ENCODE measurements around the gene CFAP20DC.
"Not testable (repeated sequence)": the region's sequence is repeated elsewhere in the genome, so short reads cannot be mapped to it uniquely, and the experiment has no call there.

CFAP20DC gene

DNA sequence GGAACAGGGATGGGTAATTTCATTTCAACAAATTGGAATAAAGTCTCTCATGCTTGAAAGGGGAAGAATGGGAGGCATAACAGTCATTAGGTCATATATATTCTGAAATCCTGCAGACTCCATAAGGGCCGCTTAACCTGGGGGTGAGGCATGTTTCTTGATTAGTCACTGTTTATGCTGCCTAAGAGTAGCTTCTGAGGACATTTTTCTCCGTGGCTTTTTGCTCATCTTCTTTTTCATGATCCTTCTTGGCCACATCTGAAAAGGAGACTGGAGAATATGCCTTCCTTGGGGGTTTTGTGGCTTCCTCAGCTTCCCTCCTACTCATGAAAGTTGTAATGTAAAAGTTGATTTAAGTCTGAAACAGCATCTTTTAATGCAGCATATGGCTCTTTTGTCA is 20.0 kb upstream of the CFAP20DC start:
- no peak overlapping the region for H3K4me3 ChIP-seq (ENCODE audit: low read length)
- no peaks in the 10 kb centered on the region for H3K27me3 ChIP-seq (ENCODE audit: insufficient read depth, low read length)
- no peaks in the 10 kb centered on the region for H3K4me1 ChIP-seq (ENCODE audit: insufficient read depth, low read length)
- H3K36me3 ChIP-seq (ENCODE audit: insufficient read depth, low read depth, low read length), result no peaks in the 10 kb centered on the region
- no peaks in the 10 kb centered on the region for H3K9me3 ChIP-seq (ENCODE audit: insufficient read depth, low read depth, low read length)
- no peak overlapping the region for H3K27ac ChIP-seq (ENCODE audit: low read length)
- H3K9ac ChIP-seq (ENCODE audit: low read depth, low read length), result no peak overlapping the region

DNA sequence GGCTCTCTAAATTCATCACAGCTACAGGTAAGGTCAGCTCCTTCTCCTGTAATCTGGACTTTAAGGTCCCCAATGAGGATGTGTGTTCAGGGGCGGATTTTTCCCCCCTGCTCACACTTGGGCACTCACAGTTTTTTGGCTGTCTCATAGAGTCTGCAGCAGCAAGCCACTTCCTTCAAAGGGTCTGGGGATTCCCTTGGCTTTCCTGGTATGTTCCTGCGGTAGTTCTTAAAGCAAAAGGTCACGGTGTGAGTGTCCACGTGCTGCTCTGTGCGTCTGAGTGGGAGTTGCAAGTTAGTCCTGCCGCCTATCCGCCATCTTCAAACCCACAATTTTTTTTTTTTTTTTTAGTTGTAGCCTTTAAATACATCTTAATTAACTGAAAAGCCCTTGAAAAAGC is 15.4 kb upstream of the CFAP20DC start:
- Histone ChIP-seq H3K36me3 (ENCODE audit: insufficient read depth, low read depth, low read length) (no peaks in the 10 kb centered on the region), H3K27ac (ENCODE audit: low read length) (no peak overlapping the region), H3K9me3 (ENCODE audit: insufficient read depth, low read depth, low read length) (no peaks in the 10 kb centered on the region), H3K9ac (ENCODE audit: low read depth, low read length) (no peak overlapping the region), H3K4me1 (ENCODE audit: insufficient read depth, low read length) (peaks cover 9% of the 10 kb centered on the region; the same call in 1 of the 2 replicates), H3K27me3 (ENCODE audit: insufficient read depth, low read length) (no peaks in the 10 kb centered on the region), H3K4me3 (ENCODE audit: low read length) (no peak overlapping the region)

DNA sequence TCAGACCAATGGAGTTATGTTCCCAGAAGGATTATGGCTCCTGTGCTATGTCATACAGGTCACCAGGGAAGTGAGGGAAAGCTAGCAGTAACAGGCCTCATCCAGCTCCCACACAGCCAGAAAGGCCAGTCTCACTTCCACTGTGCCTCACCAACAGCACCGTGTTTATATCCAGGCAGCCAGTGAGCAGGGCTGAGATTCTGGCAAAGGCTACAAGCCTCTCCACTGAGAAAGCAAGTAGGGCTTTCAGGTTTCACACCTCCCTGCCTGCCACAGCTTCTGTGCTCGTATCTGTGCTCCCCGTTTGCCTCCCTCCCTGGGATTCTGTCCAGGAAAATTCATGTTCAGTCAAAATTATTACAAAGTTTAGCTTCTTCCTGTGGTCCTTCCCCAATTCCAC is 14.9 kb upstream of the CFAP20DC start:
- H3K27me3 ChIP-seq (ENCODE audit: insufficient read depth, low read length), result no peaks in the 10 kb centered on the region
- H3K9ac ChIP-seq (ENCODE audit: low read depth, low read length), result no peak overlapping the region
- no peak overlapping the region for H3K27ac ChIP-seq (ENCODE audit: low read length)

DNA sequence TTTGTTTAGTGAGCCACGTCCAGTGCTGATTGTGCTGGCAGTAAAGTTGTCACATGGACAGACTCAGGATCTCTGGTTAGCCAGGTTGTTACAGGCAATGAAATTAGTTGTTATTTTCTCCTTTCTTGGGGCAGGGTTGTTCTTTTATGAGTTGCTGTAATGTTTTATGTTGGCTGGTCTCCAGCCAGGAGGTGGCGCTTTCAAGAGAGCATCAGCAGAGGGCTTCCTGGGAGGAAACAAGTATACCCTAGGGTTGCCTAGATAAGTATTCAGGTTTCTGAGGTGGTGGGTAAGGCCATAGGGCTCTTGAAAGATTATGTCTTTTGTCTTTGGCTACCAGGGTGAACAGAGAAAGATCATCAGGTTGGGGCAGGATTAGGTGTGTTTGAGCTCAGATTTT is 14.5 kb upstream of the CFAP20DC start:
- no peak overlapping the region for H3K4me3 ChIP-seq (ENCODE audit: low read length)
- H3K4me1 ChIP-seq (ENCODE audit: insufficient read depth, low read length), result peaks cover 9% of the 10 kb centered on the region; the same call in 1 of the 2 replicates
- no peaks in the 10 kb centered on the region for H3K9me3 ChIP-seq (ENCODE audit: insufficient read depth, low read depth, low read length)
- no peaks in the 10 kb centered on the region for H3K36me3 ChIP-seq (ENCODE audit: insufficient read depth, low read depth, low read length)
- no peak overlapping the region for H3K9ac ChIP-seq (ENCODE audit: low read depth, low read length)
- no peaks in the 10 kb centered on the region for H3K27me3 ChIP-seq (ENCODE audit: insufficient read depth, low read length)
- H3K27ac ChIP-seq (ENCODE audit: low read length), result no peak overlapping the region

More for the DNA sequence above, 14.9 kb upstream of the CFAP20DC start:
- H3K9me3 ChIP-seq (ENCODE audit: insufficient read depth, low read depth, low read length), result no peaks in the 10 kb centered on the region
- H3K36me3 ChIP-seq (ENCODE audit: insufficient read depth, low read depth, low read length), result no peaks in the 10 kb centered on the region
- H3K4me3 ChIP-seq (ENCODE audit: low read length), result no peak overlapping the region
- H3K4me1 ChIP-seq (ENCODE audit: insufficient read depth, low read length), result peaks cover 9% of the 10 kb centered on the region; the same call in 1 of the 2 replicates

DNA sequence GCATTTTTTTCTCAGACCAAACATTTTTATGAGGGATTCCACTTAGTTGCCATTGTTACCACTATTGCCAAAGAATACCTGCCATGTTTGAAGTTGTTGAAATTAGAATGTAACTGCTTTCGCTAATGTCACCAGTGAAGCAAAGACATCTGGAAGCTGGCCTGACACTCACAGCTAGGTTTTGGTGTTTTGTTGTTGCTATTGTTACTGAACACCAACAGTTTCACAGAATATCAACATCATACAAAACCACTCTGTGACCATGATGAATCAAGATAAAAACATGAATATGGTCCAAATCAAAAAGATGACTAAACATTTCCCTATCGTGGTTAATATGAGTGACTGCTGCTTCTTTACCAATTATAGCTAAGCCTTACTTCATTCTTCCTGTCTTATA is 6.9 kb upstream of the CFAP20DC start:
- Histone ChIP-seq H3K27ac (ENCODE audit: low read length) (no peak overlapping the region), H3K9ac (ENCODE audit: low read depth, low read length) (no peak overlapping the region), H3K4me1 (ENCODE audit: insufficient read depth, low read length) (no peaks in the 10 kb centered on the region), H3K9me3 (ENCODE audit: insufficient read depth, low read depth, low read length) (no peaks in the 10 kb centered on the region), H3K4me3 (ENCODE audit: low read length) (no peak overlapping the region), H3K27me3 (ENCODE audit: insufficient read depth, low read length) (no peaks in the 10 kb centered on the region), H3K36me3 (ENCODE audit: insufficient read depth, low read depth, low read length) (no peaks in the 10 kb centered on the region)

DNA sequence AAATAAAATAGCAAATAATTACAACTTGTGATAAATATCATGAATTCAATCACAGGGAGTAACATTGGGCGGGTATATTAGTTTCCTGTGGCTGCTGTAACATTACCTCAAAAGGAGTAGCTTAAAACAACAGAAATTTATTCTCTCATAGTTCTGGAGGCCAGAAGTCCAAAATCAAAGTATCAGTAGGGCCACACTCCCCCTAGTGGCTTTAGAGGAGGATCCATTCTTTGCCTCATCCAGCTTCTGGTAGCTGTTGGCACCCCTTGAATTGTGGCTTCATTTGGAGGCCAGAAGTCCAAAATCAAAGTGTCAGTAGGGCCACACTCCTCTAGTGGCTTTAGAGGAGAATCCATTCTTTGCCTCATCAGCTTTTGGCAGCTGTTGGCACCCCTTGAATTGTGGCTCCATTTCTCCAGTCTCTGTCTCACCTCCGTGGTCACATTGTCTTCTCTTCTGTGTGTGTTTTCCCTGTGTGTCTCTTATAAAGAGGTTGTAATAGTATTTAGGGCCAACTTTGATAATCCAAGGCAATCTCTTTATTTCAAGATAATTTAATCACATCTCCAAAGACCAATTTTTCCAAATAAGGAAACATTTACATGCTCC is 3.1 kb upstream of the CFAP20DC start:
- Histone ChIP-seq H3K4me3 (ENCODE audit: low read length) (no peak overlapping the region), H3K9me3 (ENCODE audit: insufficient read depth, low read depth, low read length) (no peaks in the 10 kb centered on the region), H3K27me3 (ENCODE audit: insufficient read depth, low read length) (peaks cover 7% of the 10 kb centered on the region; the same call in 1 of the 2 replicates), H3K27ac (ENCODE audit: low read length) (no peak overlapping the region), H3K36me3 (ENCODE audit: insufficient read depth, low read depth, low read length) (no peaks in the 10 kb centered on the region), H3K4me1 (ENCODE audit: insufficient read depth, low read length) (peaks cover 10% of the 10 kb centered on the region), H3K9ac (ENCODE audit: low read depth, low read length) (no peak overlapping the region)

DNA sequence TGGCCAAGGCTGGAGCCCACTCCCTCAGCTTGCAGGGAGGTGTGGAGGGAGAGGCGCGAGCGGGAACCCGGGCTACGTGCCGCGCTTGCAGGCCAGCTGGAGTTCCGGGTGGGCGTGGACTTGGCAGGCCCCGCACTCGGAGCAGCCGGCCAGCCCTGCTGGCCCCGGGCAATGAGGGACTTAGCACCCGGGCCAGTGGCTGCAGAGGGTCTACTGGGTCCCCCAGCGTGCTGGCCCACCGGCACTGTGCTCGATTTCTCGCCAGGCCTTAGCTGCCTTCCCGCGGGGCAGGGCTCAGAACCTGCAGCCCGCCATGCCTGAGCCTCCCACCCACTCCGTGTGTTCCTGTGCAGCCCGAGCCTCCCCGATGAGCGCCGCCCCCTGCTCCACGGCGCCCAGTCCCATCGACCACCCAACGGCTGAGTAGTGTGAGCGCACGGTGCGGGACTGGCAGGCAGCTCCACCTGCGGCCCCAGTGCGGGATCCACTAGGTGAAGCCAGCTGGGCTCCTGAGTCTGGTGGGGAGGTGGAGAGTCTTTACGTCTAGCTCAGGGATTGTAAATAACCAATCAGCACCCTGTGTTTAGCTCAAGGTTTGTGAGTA is 1.1 kb upstream of the CFAP20DC start:
- H3K4me3 ChIP-seq (ENCODE audit: low read length); H3K9me3 ChIP-seq (ENCODE audit: insufficient read depth, low read depth, low read length); H3K27ac ChIP-seq (ENCODE audit: low read length); H3K27me3 ChIP-seq (ENCODE audit: insufficient read depth, low read length); H3K36me3 ChIP-seq (ENCODE audit: insufficient read depth, low read depth, low read length); H3K9ac ChIP-seq (ENCODE audit: low read depth, low read length): not testable (repeated sequence)
- H3K4me1 ChIP-seq (ENCODE audit: insufficient read depth, low read length), result peaks cover 10% of the 10 kb centered on the region

DNA sequence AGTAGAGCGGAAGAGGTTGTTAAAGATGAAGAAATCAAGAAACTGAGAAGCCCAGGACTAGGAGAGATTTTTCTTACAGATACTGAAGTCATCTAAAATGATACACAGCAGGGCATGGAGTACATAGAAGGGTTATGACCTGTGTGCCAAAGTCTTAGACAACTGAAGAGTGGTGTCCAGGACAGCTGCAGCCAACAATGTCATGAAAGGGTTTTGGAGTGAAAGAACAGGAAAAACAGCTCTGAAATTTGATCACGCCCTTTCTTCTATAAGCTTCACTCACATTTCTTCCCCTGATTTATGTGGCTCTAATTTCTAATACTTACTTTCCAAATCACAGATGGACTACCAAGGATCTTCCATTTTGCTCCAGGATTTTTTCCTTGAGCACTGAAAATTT is 3.0 kb downstream of the CFAP20DC start:
- Histone ChIP-seq H3K36me3 (ENCODE audit: insufficient read depth, low read depth, low read length) (no peaks in the 10 kb centered on the region), H3K4me3 (ENCODE audit: low read length) (no peak overlapping the region), H3K27ac (ENCODE audit: low read length) (no peak overlapping the region), H3K4me1 (ENCODE audit: insufficient read depth, low read length) (peaks cover 10% of the 10 kb centered on the region), H3K27me3 (ENCODE audit: insufficient read depth, low read length) (peaks cover 7% of the 10 kb centered on the region; the same call in 1 of the 2 replicates), H3K9me3 (ENCODE audit: insufficient read depth, low read depth, low read length) (no peaks in the 10 kb centered on the region), H3K9ac (ENCODE audit: low read depth, low read length) (no peak overlapping the region)

DNA sequence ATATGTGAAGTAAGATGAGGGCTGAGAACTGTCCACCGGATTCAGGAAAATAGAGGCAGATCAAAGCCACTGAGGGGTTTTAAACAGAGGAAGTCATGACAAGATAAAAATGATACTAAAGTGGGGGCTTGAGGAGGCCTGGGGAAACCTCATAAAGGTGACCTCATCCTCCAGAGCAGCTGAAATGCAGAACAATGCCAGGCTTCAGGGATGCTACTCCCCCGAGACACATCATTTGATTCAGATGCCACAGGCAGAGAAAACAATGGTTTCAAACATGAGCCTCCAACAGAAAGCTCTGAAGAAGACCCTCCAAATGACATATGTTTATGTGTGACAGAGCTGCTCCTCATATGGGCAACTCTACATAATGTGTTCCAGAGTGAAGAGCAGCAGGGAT is 6.4 kb downstream of the CFAP20DC start:
- Histone ChIP-seq H3K27me3 (ENCODE audit: insufficient read depth, low read length) (no peaks in the 10 kb centered on the region), H3K27ac (ENCODE audit: low read length) (no peak overlapping the region), H3K9me3 (ENCODE audit: insufficient read depth, low read depth, low read length) (no peaks in the 10 kb centered on the region), H3K9ac (ENCODE audit: low read depth, low read length) (no peak overlapping the region), H3K4me1 (ENCODE audit: insufficient read depth, low read length) (peaks cover under 1% of the 10 kb centered on the region), H3K36me3 (ENCODE audit: insufficient read depth, low read depth, low read length) (no peaks in the 10 kb centered on the region), H3K4me3 (ENCODE audit: low read length) (no peak overlapping the region)

DNA sequence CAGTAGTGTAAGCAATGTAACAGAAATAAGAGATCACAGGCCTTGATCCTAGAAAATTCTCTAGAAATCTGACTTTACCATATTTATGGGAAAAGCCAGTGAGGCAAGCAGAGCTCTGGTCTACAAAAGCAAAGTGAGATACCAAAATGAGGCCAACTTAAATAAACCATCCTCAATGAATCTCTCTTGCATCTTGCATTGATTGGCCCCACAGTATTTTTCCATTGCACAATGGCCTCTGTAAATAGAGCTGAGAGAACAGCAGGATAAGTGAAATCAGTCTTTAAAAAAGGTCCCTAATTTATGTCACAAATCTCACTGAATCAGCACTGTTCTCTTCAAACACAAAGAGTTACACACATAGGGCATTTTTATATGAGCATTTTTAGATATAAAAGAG is 8.9 kb downstream of the CFAP20DC start:
- Histone ChIP-seq H3K4me3 (ENCODE audit: low read length) (no peak overlapping the region), H3K27me3 (ENCODE audit: insufficient read depth, low read length) (no peaks in the 10 kb centered on the region), H3K9ac (ENCODE audit: low read depth, low read length) (no peak overlapping the region), H3K4me1 (ENCODE audit: insufficient read depth, low read length) (no peaks in the 10 kb centered on the region), H3K9me3 (ENCODE audit: insufficient read depth, low read depth, low read length) (no peaks in the 10 kb centered on the region), H3K27ac (ENCODE audit: low read length) (no peak overlapping the region), H3K36me3 (ENCODE audit: insufficient read depth, low read depth, low read length) (no peaks in the 10 kb centered on the region)

DNA sequence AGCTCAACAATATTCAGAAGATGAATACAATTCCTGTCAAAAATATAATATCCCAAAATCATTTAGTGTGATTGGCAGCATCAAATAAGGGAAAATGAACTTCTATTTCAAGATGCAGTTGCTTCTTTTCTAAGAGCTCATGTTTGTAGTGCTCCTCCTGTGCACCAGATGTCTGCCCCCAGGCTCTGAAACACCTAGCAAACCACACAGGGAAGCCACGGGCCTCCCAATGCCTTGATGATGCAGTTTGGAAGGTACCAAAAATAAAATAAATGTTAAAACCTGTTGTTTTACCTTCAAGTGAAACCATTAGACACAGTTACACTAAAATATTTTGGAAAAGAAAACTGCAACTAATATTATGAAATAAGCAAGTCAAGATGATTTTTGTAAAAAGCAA is 22.2 kb downstream of the CFAP20DC start:
- 0 out of 2 replicates have a peak, but pooled peaks cover 3% of the 10 kb centered on the region for H3K4me1 ChIP-seq (ENCODE audit: insufficient read depth, low read length)
- H3K9ac ChIP-seq (ENCODE audit: low read depth, low read length), result no peak overlapping the region
- no peak overlapping the region for H3K4me3 ChIP-seq (ENCODE audit: low read length)
- H3K27ac ChIP-seq (ENCODE audit: low read length), result no peak overlapping the region
- no peaks in the 10 kb centered on the region for H3K9me3 ChIP-seq (ENCODE audit: insufficient read depth, low read depth, low read length)
- H3K27me3 ChIP-seq (ENCODE audit: insufficient read depth, low read length), result no peaks in the 10 kb centered on the region
- no peaks in the 10 kb centered on the region for H3K36me3 ChIP-seq (ENCODE audit: insufficient read depth, low read depth, low read length)

DNA sequence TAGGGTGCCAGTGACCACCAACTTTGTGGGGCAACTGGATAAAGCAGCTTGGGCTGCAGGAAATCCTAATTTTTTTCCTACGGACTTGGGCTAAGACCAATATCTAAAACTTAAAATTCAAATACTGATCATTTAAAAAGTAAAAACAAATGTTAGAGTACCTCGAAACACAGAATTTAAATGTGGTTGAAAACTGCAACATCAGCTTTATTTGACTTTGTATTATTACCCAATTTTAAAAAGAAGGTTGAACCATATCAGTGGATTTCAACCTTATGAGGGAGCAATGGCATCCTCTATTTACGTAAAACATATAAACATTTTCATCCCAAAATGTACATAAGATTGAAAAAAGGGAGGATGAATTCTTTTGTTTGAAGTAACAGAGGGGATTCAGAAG is 26.2 kb downstream of the CFAP20DC start:
- Histone ChIP-seq H3K9me3 (ENCODE audit: insufficient read depth, low read depth, low read length) (no peaks in the 10 kb centered on the region), H3K4me3 (ENCODE audit: low read length) (no peak overlapping the region), H3K27me3 (ENCODE audit: insufficient read depth, low read length) (no peaks in the 10 kb centered on the region)

More for the DNA sequence above, 26.2 kb downstream of the CFAP20DC start:
- Histone ChIP-seq H3K36me3 (ENCODE audit: insufficient read depth, low read depth, low read length) (no peaks in the 10 kb centered on the region), H3K27ac (ENCODE audit: low read length) (no peak overlapping the region), H3K4me1 (ENCODE audit: insufficient read depth, low read length) (no peaks in the 10 kb centered on the region), H3K9ac (ENCODE audit: low read depth, low read length) (no peak overlapping the region)

Measured in iPS-20b (cell line).